ENCODE data around the gene SNX32. TPM values are rescaled to one million over a fixed set of nuclear protein-coding genes. Genes with fewer than 3 reads are reported as not detected.
A peak's percentile ranks its signal among the peaks of the same experiment; 100 is the strongest.

Gene SNX32
- total RNA-seq, 3 donors from 2014 or later (not counting 1 experiment from before 2014, with no cell fraction given), result 0.31 to 2.0 (median 0.54) TPM

DNA sequence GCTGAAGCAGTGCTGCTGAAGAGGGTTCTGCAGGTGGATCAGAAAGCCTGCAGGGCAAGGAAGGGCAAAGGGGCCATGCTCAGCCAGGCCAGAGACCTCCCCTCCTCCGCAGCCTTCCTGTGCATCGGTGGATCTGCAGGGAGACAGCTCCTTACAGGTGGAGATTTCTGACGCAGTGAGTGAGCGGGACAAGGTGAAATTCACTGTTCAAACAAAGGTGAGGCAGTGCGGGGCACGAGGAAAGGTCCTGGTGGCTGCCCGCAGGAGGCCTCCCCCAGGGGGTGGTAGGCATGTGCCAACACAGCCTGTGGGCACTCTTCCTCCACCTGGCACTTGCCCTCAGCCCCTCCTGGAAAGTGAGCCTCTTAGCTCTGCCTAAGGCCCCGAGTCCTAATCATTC is 15.6 kb downstream of the SNX32 start:
- Histone ChIP-seq H3K9me3 (ENCODE audit: control insufficient read depth, insufficient read depth, low read length) (peaks cover 4% of the 10 kb centered on the region), H3K4me3 (ENCODE audit: low read length) (no peak overlapping the region), H3K36me3 (ENCODE audit: control insufficient read depth, insufficient read depth, low read length) (peaks cover 35% of the 10 kb centered on the region), H3K27me3 (ENCODE audit: control insufficient read depth, insufficient read depth, low read length) (no peaks in the 10 kb centered on the region), H3K4me1 (ENCODE audit: control insufficient read depth, insufficient read depth, low read length) (peaks cover 10% of the 10 kb centered on the region), H3K27ac (ENCODE audit: low read length) (no peak overlapping the region)
- 88% methylated on average over 8 of the region's 8 CpGs for WGBS (ENCODE audit: insufficient coverage)
- ATAC-seq (no peak), DNase-seq (no peak)
- intact Hi-C loops (cut with micrococcal nuclease), result no loop called here
- H3K36me3 Mint-ChIP-seq, result peaks cover 3% of the 10 kb centered on the region
- H3K9me3 Mint-ChIP-seq, result no peaks in the 10 kb centered on the region
- H3K27ac Mint-ChIP-seq, result no peak overlapping the region
- H3K27me3 Mint-ChIP-seq (ENCODE audit: low read depth in 2 of 2), result no peaks in the 10 kb centered on the region
- peaks cover 11 to 20% of the 10 kb centered on the region in 2 donors for H3K4me1 Mint-ChIP-seq
- TF ChIP-seq, protein P1, sequence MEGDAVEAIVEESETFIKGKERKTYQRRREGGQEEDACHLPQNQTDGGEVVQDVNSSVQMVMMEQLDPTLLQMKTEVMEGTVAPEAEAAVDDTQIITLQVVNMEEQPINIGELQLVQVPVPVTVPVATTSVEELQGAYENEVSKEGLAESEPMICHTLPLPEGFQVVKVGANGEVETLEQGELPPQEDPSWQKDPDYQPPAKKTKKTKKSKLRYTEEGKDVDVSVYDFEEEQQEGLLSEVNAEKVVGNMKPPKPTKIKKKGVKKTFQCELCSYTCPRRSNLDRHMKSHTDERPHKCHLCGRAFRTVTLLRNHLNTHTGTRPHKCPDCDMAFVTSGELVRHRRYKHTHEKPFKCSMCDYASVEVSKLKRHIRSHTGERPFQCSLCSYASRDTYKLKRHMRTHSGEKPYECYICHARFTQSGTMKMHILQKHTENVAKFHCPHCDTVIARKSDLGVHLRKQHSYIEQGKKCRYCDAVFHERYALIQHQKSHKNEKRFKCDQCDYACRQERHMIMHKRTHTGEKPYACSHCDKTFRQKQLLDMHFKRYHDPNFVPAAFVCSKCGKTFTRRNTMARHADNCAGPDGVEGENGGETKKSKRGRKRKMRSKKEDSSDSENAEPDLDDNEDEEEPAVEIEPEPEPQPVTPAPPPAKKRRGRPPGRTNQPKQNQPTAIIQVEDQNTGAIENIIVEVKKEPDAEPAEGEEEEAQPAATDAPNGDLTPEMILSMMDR (IDR thresholded peaks at IDR 0.05), result no peak
- no peak overlapping the region for H3K4me3 Mint-ChIP-seq

DNA sequence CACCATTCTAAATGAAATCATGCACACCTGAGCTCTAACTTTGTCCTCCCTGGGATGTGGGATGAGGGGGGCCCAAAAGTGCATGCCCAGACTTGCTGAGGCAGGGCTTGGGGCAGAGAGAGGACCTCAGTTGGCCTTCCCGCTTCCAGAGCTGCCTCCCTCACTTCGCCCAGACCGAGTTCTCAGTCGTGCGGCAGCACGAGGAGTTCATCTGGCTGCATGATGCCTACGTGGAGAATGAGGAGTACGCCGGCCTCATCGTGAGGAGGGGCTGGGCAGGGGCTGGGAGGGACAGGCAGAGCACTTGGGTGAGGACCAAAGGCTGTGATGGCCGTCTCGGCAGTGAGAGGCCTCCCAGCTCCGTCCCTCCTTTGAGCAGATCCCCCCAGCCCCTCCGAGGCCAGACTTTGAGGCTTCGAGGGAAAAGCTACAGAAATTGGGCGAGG is 16.0 kb downstream of the SNX32 start:
- peaks cover 15 to 24% of the 10 kb centered on the region in 2 donors for H3K4me1 Mint-ChIP-seq
- no peak overlapping the region for H3K4me3 Mint-ChIP-seq
- intact Hi-C loops (cut with micrococcal nuclease), result no loop called here
- no peak overlapping the region for H3K27ac Mint-ChIP-seq
- H3K9me3 Mint-ChIP-seq, result no peaks in the 10 kb centered on the region
- no peak overlapping the region for H3K27ac ChIP-seq (ENCODE audit: low read length)
- H3K36me3 ChIP-seq (ENCODE audit: control insufficient read depth, insufficient read depth, low read length), result peaks cover 39% of the 10 kb centered on the region
- 84% methylated on average over 16 of the region's 16 CpGs for WGBS (ENCODE audit: insufficient coverage)
- H3K9me3 ChIP-seq (ENCODE audit: control insufficient read depth, insufficient read depth, low read length), result peaks cover 4% of the 10 kb centered on the region
- H3K4me1 ChIP-seq (ENCODE audit: control insufficient read depth, insufficient read depth, low read length), result peaks cover 13% of the 10 kb centered on the region
- no peaks in the 10 kb centered on the region for H3K27me3 ChIP-seq (ENCODE audit: control insufficient read depth, insufficient read depth, low read length)
- no peak overlapping the region for H3K4me3 ChIP-seq (ENCODE audit: low read length)
- ATAC-seq (no peak), DNase-seq (peak in 1 of 2 donors; percentile 12)
- H3K36me3 Mint-ChIP-seq, result peaks cover 7% of the 10 kb centered on the region
- TF ChIP-seq, protein P1 (IDR thresholded peaks at IDR 0.05), result no peak
- H3K27me3 Mint-ChIP-seq (ENCODE audit: low read depth in 2 of 2), result no peaks in the 10 kb centered on the region

DNA sequence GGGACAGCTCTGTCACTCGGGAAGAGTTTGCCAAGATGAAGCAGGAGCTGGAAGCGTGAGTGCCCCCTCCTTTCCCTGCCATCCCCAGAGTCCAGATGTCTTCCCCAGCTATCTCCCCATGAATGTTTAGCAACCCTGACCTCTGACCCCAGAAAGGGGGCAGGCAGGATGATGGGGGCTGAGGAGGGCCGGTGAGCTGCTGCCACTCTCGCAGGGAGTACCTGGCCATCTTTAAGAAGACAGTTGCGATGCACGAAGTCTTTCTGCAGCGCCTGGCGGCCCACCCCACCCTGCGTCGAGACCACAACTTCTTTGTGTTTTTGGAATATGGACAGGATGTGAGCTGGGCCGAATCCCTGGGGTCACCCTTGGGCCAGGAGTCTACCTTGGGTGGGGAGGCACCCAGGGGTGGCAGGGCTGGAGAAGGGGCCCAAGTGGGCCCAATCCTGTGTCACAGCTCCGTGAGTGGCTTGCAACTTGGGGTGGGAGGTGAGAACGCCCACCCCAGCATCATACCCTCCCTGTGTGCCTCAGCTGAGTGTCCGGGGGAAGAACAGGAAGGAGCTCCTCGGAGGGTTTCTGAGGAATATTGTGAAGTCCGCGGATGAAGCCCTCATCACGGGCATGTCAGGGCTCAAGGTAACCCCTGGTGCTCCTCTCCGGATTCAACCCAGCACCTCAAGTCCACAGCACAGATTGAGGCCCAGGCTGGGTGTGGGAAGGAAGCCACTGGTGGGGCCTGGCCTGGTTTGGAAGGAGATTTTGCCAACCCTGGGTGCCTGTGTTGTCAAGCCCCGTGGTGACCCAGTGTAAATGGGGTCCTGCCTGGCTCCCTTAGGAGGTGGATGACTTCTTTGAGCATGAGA is 16.7 kb downstream of the SNX32 start:
- Mint-ChIP-seq H3K9me3 (no peaks in the 10 kb centered on the region), H3K36me3 (peaks cover 7% of the 10 kb centered on the region), H3K27me3 (ENCODE audit: low read depth in 2 of 2) (no peaks in the 10 kb centered on the region), H3K4me1 (peaks cover 17 to 28% of the 10 kb centered on the region in 2 donors), H3K4me3 (no peak overlapping the region), H3K27ac (no peak overlapping the region)
- TF ChIP-seq, protein P1 (IDR thresholded peaks at IDR 0.05), result no peak
- peaks cover 18% of the 10 kb centered on the region for H3K4me1 ChIP-seq (ENCODE audit: control insufficient read depth, insufficient read depth, low read length)
- 92% methylated on average over 19 of the region's 20 CpGs for WGBS (ENCODE audit: insufficient coverage)
- ATAC-seq (no peak), DNase-seq (peak in 1 of 2 donors; percentile 14)
- intact Hi-C loops (cut with micrococcal nuclease), result no loop called here
- H3K36me3 ChIP-seq (ENCODE audit: control insufficient read depth, insufficient read depth, low read length), result peaks cover 46% of the 10 kb centered on the region
- H3K27me3 ChIP-seq (ENCODE audit: control insufficient read depth, insufficient read depth, low read length), result no peaks in the 10 kb centered on the region
- H3K27ac ChIP-seq (ENCODE audit: low read length), result no peak overlapping the region
- no peak overlapping the region for H3K4me3 ChIP-seq (ENCODE audit: low read length)
- H3K9me3 ChIP-seq (ENCODE audit: control insufficient read depth, insufficient read depth, low read length), result peaks cover 4% of the 10 kb centered on the region

Measured in natural killer cell (primary cell).